HG03439 (cell line): ENCODE measurements around the gene GALNT1.

Experiments used
- ATAC-seq: cut with Tn5 transposase; IDR thresholded peaks from one replicate; pipeline ENCODE4 v1.9.1; 2021; ENCODE audit warnings: mild to moderate bottlenecking, moderate library complexity; ENCODE audit not compliant: unreplicated experiment

Gene GALNT1

GRCh38 chr18:35581898-35582641 is 530 bp downstream of the GALNT1 start:
- no peak for ATAC-seq

- no peak for ATAC-seq
These were observed 1.5 kb downstream of the GALNT1 start for GRCh38 chr18:35582899-35583558.

GRCh38 chr18:35584735-35585134 is 3.2 kb downstream of the GALNT1 start:
- no peak for ATAC-seq

GRCh38 chr18:35585608-35586007 is 4.1 kb downstream of the GALNT1 start:
- ATAC-seq = no peak

GRCh38 chr18:35588122-35588521 is 6.6 kb downstream of the GALNT1 start:
- ATAC-seq = no peak

GRCh38 chr18:35588995-35589394 is 7.5 kb downstream of the GALNT1 start:
- ATAC-seq = no peak

- ATAC-seq = no peak
These were observed 8.0 kb downstream of the GALNT1 start for GRCh38 chr18:35589546-35589945.

GRCh38 chr18:35590935-35591334 is 9.4 kb downstream of the GALNT1 start:
- no peak for ATAC-seq

GRCh38 chr18:35592298-35592697 is 10.8 kb downstream of the GALNT1 start:
- peak; percentile 95 for ATAC-seq

GRCh38 chr18:35593859-35594258 is 12.3 kb downstream of the GALNT1 start:
- ATAC-seq = no peak

GRCh38 chr18:35597758-35598157 is 16.2 kb downstream of the GALNT1 start:
- ATAC-seq = no peak

- ATAC-seq = no peak
These were observed 20.8 kb downstream of the GALNT1 start for GRCh38 chr18:35602193-35602820.

GRCh38 chr18:35603008-35603407 is 21.5 kb downstream of the GALNT1 start:
- no peak for ATAC-seq

- ATAC-seq = no peak
These were observed 22.0 kb downstream of the GALNT1 start for GRCh38 chr18:35603528-35603927.

GRCh38 chr18:35604369-35604768 is 22.8 kb downstream of the GALNT1 start:
- ATAC-seq = no peak

GRCh38 chr18:35605686-35606417 is 24.3 kb downstream of the GALNT1 start:
- no peak for ATAC-seq

GRCh38 chr18:35609236-35609635 is 27.7 kb downstream of the GALNT1 start:
- ATAC-seq = no peak

- no peak for ATAC-seq
These were observed 28.5 kb downstream of the GALNT1 start for GRCh38 chr18:35610089-35610488.

GRCh38 chr18:35610724-35611123 is 29.2 kb downstream of the GALNT1 start:
- ATAC-seq = no peak

GRCh38 chr18:35611518-35611917 is 30.0 kb downstream of the GALNT1 start:
- ATAC-seq = no peak

GRCh38 chr18:35616074-35616473 is 34.5 kb downstream of the GALNT1 start:
- ATAC-seq = no peak
